GM19395 (cell line): Measurements from ENCODE around the gene SNCA.

ENCODE experiments used
- ATAC-seq: cut with Tn5 transposase; IDR thresholded peaks from one replicate; pipeline ENCODE4 v1.9.1; 2021; ENCODE audit warnings: mild to moderate bottlenecking, moderate library complexity; ENCODE audit not compliant: unreplicated experiment

The SNCA gene

GRCh38 chr4:89757154-89757719 lies 79.7 kb downstream of the SNCA start:
- no peak for ATAC-seq

- ATAC-seq, result no peak
Measured at GRCh38 chr4:89755220-89755619, 81.7 kb downstream of the SNCA start.

- no peak for ATAC-seq
Measured at GRCh38 chr4:89754531-89754930, 82.4 kb downstream of the SNCA start.

GRCh38 chr4:89753601-89754066 lies 83.3 kb downstream of the SNCA start:
- ATAC-seq, result no peak

- ATAC-seq, result no peak
Measured at GRCh38 chr4:89752932-89753598, 83.9 kb downstream of the SNCA start.

GRCh38 chr4:89751416-89751815 lies 85.5 kb downstream of the SNCA start:
- ATAC-seq, result no peak

GRCh38 chr4:89746377-89746776 lies 90.6 kb downstream of the SNCA start:
- ATAC-seq, result no peak

- no peak for ATAC-seq
Measured at GRCh38 chr4:89745708-89746107, 91.3 kb downstream of the SNCA start.

- no peak for ATAC-seq
Measured at GRCh38 chr4:89744914-89745313, 92.0 kb downstream of the SNCA start.

- ATAC-seq, result no peak
Measured at GRCh38 chr4:89741768-89742167, 95.2 kb downstream of the SNCA start.

- no peak for ATAC-seq
Measured at GRCh38 chr4:89739311-89739988, 97.5 kb downstream of the SNCA start.

GRCh38 chr4:89737888-89738287 lies 99.1 kb downstream of the SNCA start:
- no peak for ATAC-seq

GRCh38 chr4:89733946-89734345 lies 103.0 kb downstream of the SNCA start:
- ATAC-seq, result no peak

- no peak for ATAC-seq
Measured at GRCh38 chr4:89727238-89727637, 109.7 kb downstream of the SNCA start.

GRCh38 chr4:89725268-89725667 lies 111.7 kb downstream of the SNCA start:
- ATAC-seq, result no peak

- ATAC-seq, result no peak
Measured at GRCh38 chr4:89724716-89725115, 112.2 kb downstream of the SNCA start.

GRCh38 chr4:89723096-89723495 lies 113.9 kb downstream of the SNCA start:
- ATAC-seq, result no peak

- no peak for ATAC-seq
Measured at GRCh38 chr4:89722517-89722916, 114.4 kb downstream of the SNCA start.

GRCh38 chr4:89720981-89721380 lies 116.0 kb downstream of the SNCA start:
- no peak for ATAC-seq

GRCh38 chr4:89719536-89720090 lies 117.3 kb downstream of the SNCA start:
- ATAC-seq, result no peak

GRCh38 chr4:89716893-89717292 lies 120.1 kb downstream of the SNCA start:
- no peak for ATAC-seq

- ATAC-seq, result no peak
Measured at GRCh38 chr4:89715631-89716030, 121.3 kb downstream of the SNCA start.
